Coronary artery (tissue), 2 donors: ENCODE measurements around the gene NAA60.
"Not testable (repeated sequence)": the region's sequence is repeated elsewhere in the genome, so short reads cannot be mapped to it uniquely, and the experiment has no call there.

Experiments used
- DNase-seq: peaks from one replicate; pipeline ENCODE4 v3.0.0-alpha.2; 2017; ENCODE audit warnings: low spot score
- H3K27ac ChIP-seq, 2 donors: fragments of 200-600 bp; sonication (generic); one replicate each; pipeline ENCODE4 v1.5.1; 2016 to 2019
- H3K4me3 ChIP-seq: fragments of 200-600 bp; sonication (generic); 2 replicates; pipeline ENCODE4 v1.5.1; 2016; ENCODE audit warnings: mild to moderate bottlenecking, moderate library complexity
- TF ChIP-seq, protein P1 (sequence below): fragments of 200-600 bp; sonication (generic); IDR thresholded peaks from one replicate; pipeline ENCODE4 v1.5.1; 2019; ENCODE audit warnings: antibody characterized with exemption

The NAA60 gene

DNA sequence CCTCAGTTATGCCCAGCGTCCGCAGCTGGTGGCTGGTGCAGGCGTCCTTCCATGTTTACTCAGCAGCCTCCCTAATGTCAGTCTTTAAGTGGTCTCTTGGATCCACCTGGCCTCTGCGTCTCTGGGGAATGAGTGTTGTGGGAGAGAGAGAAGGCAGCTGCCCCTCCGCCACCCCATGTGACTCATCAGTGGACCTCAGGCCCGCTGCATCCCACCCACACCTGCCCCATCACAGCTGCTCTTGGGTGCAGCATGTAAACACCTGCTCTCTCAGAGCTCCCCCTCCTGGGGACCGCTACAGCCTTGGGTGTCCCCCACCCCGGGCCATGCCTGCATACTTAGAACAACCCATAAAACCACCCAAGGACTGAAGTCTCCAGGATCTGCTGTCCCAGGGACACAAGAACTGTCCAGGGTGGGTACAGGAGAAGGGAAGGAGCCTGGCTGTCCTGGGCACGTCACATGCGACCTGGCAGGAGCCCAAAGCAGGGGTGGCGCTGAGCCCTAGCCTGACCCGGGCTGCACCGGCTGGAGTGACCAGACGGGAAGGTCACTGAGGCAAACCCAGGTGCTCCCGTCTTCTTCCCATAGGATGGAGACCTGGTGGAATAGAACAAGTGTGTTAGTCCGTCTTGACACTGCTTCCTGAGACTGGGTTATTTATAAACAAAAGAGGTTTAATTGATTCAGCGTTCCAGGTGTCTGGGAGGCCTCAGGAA lies 47.6 kb downstream of the NAA60 start:
- Histone ChIP-seq H3K4me3 (no peak overlapping the region), H3K27ac (no peak overlapping the region)
- no peak for DNase-seq
- TF ChIP-seq, protein P1, sequence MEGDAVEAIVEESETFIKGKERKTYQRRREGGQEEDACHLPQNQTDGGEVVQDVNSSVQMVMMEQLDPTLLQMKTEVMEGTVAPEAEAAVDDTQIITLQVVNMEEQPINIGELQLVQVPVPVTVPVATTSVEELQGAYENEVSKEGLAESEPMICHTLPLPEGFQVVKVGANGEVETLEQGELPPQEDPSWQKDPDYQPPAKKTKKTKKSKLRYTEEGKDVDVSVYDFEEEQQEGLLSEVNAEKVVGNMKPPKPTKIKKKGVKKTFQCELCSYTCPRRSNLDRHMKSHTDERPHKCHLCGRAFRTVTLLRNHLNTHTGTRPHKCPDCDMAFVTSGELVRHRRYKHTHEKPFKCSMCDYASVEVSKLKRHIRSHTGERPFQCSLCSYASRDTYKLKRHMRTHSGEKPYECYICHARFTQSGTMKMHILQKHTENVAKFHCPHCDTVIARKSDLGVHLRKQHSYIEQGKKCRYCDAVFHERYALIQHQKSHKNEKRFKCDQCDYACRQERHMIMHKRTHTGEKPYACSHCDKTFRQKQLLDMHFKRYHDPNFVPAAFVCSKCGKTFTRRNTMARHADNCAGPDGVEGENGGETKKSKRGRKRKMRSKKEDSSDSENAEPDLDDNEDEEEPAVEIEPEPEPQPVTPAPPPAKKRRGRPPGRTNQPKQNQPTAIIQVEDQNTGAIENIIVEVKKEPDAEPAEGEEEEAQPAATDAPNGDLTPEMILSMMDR, result no peak

DNA sequence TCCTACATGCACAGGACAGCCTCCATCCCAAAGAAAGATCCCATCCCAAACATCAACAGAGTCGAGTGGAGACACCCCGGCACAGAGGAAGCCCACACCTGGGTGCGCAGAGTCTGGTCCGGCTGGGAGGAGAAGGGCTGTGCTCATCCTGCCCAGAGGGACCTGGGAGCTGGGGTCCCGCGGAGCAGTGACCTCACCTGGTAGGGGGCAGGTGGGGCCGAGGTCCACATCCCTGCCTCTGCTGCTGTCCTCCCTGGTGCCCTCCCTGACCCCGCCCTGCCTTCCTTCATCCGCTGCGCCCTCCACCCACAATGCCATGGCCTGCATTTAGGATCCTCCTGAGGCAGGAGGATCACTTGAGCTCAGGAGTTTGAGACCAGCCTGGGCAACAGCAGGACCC lies 48.9 kb downstream of the NAA60 start:
- Histone ChIP-seq H3K27ac (no peak overlapping the region), H3K4me3 (no peak overlapping the region)
- DNase-seq, result no peak
- TF ChIP-seq, protein P1, result no peak

DNA sequence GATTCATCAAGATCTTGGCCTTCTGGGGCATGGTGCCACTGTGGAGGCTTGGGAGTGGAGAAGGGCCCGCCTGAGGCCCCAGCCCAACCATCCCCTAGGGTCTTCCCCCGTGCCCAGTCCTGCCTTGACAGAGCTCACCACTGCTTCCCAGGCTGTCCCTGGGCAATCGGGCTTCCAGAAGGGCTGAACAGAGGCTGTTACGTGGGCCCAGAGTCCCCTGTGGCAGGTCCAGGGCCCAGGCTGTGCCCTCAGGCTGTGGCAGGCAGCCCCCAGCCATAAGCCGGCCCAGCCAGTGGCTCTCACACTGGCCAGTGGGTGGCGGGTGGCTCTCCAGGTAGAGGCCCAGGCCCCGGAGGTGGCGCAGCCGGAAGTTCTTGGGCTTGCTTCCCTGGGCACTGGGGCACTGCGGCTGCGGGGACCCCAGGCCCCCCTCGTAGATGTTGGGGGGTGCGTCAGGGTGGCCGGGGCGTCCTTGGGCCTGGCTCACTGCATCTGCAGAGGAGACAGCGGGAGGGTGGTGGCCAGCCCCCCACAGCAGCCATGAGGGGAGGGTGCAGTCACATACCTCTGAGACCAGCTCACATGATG lies 51.0 kb downstream of the NAA60 start:
- Histone ChIP-seq H3K4me3 (no peak overlapping the region), H3K27ac (no peak overlapping the region)
- TF ChIP-seq, protein P1, result no peak
- no peak for DNase-seq

DNA sequence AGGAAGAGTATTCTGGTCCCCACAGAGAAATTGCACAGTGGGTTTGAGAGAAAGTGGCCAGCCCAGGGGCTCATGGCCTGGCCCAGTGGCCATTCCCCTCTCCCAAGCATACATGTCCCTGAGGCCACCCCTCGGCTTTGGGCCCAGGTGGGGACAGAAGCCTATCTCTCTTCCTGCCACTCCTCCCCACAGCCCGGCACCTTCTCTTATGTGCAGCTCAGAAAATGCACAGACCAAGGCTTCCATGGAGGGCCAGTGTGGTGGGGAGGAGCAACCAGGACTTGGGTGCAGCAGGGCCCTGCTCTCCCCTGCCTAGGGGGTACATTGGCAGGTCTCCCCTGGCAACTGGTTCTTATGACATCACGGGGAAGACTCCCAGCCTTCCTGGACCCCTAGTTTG lies 51.7 kb downstream of the NAA60 start, which contains the start of gene C16orf90:
Gene C16orf90, minus strand, starts transcription at position 314 of the 400 bp plus-strand sequence. Its CDS starts 68 bp downstream, at position 246.
- Histone ChIP-seq H3K4me3 (no peak within 1 kb of the TSS), H3K27ac (no peak within 1 kb of the TSS)
- DNase-seq, result no peak
- TF ChIP-seq, protein P1, result no peak

DNA sequence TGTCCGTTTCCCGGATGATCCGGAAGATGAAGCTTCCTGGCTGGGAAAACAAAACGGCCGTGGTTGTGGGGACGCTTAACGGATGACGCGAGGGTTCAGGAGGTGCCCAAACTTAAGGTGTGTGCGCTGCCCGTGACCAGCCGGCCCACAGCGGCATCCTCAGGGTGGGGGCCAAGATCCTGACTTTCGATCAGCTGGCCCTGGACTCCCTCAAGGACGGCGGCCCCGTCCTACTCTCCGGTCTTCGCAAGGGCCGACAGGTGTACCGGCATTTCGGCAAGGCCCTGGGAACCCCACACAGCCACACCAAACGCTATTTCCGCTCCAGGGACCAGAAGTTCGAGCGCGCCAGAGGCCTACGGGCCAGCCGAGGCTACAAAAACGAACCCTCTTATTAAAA lies 52.9 kb downstream of the NAA60 start:
- Histone ChIP-seq H3K4me3 (no peak overlapping the region), H3K27ac (no peak overlapping the region)
- TF ChIP-seq, protein P1, result no peak
- no peak for DNase-seq

- TF ChIP-seq, protein P1, result no peak
- no peak overlapping the region for H3K4me3 ChIP-seq
- H3K27ac ChIP-seq, result no peak overlapping the region
- DNase-seq, result no peak
These were observed 54.3 kb downstream of the NAA60 start for GRCh38 chr16:3497771-3498170.

DNA sequence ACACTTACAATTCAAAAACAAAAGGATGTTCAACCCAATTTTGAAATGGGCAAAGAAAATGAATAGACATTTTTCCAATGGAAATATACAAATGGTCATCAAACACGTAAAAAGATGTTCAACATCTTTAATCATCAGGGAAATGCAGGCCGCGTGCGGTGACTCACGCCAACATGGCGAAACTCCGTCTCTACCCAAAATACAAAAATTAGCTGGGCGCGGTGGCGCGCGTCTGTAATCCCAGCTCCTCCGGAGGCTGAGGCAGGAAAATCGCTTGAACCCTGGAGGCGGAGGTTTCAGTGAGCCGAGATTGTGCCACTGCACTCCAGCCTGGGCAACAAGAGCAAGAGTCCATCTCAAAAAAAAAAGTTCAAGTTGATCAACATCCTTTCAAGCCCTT lies 55.5 kb downstream of the NAA60 start:
- Histone ChIP-seq H3K27ac (no peak overlapping the region), H3K4me3 (no peak overlapping the region)
- TF ChIP-seq, protein P1, result no peak
- no peak for DNase-seq

GRCh38 chr16:3501412-3501761 lies 57.9 kb downstream of the NAA60 start:
- DNase-seq, result not testable (repeated sequence)
- peak overlapping the region; percentile 38 to 67 for H3K27ac ChIP-seq
- H3K4me3 ChIP-seq, result peak overlapping the region; percentile 80
